Thyroid gland (tissue), 4 donors: ENCODE results near the gene CENPL. TPM values are rescaled to one million over a fixed set of nuclear protein-coding genes. Genes with fewer than 3 reads are reported as not detected.

Source experiments
- DNase-seq, 2 donors: peaks; one replicate each; pipeline ENCODE4 v3.0.0-alpha.2; 2019
- H3K27ac ChIP-seq, 3 donors: fragments of 200-600 bp; sonication (generic); 1 replicate in 2 of 3; 2 replicates in 1 of 3; pipeline ENCODE4 v1.5.1; 2016 to 2019; ENCODE audit warnings: mild to moderate bottlenecking in 1 of 3, moderate library complexity in 1 of 3
- H3K27me3 ChIP-seq: fragments of 200-600 bp; sonication (generic); one replicate; pipeline ENCODE4 v1.5.1; 2019
- H3K36me3 ChIP-seq, 2 donors: fragments of 200-600 bp; sonication (generic); one replicate each; pipeline ENCODE4 v1.5.1; 2016 to 2019
- H3K4me1 ChIP-seq, 2 donors: fragments of 200-600 bp; sonication (generic); one replicate each; pipeline ENCODE4 v1.5.1; 2017 to 2019
- H3K4me3 ChIP-seq, 3 donors: fragments of 200-600 bp; sonication (generic); replicated peaks in 1 of 3; 1 replicate in 2 of 3; 2 replicates in 1 of 3; pipeline ENCODE4 v1.5.1; 2016; ENCODE audit warnings: mild to moderate bottlenecking in 1 of 3
- H3K9me3 ChIP-seq: fragments of 200-600 bp; sonication (generic); one replicate; pipeline ENCODE4 v1.5.1; 2017
- CTCF ChIP-seq, 6 experiments: fragments of 200-600 bp in 3 of 6; fragments of 450-650 bp in 3 of 6; sonication (generic) in 3 of 6; IDR thresholded peaks; one replicate each; pipeline ENCODE4 v1.5.1; 2016 to 2019; ENCODE audit warnings: antibody characterized with exemption in 6 of 6, mild to moderate bottlenecking in 2 of 6, inconsistent platforms in 1 of 6, moderate library complexity in 1 of 6
- POLR2A ChIP-seq, 2 donors: fragments of 450-650 bp; IDR thresholded peaks; one replicate each; pipeline ENCODE4 v1.6.1; 2017; ENCODE audit warnings: antibody characterized with exemption in 2 of 2, mild to moderate bottlenecking in 2 of 2, moderate library complexity in 1 of 2
- WGBS, 2 donors: methylation state at CpG; one replicate each; pipeline ENCODE4 v1.1.5; 2017; 5-methylcytosine and 5-hydroxymethylcytosine counted together
- intact Hi-C: fragments of 100-400 bp; cut with DNase I; formaldehyde crosslinking; loops from one replicate; pipeline ENCODE4 v1.15.1; 2023
- total RNA-seq, 4 donors: library from RNA; depleted of rRNA; stranded (reverse); fragments of >200 nt; gene quantifications; one replicate each; pipeline ENCODE4 v1.2.3, GENCODE V29; 2016

CENPL gene, protein sequence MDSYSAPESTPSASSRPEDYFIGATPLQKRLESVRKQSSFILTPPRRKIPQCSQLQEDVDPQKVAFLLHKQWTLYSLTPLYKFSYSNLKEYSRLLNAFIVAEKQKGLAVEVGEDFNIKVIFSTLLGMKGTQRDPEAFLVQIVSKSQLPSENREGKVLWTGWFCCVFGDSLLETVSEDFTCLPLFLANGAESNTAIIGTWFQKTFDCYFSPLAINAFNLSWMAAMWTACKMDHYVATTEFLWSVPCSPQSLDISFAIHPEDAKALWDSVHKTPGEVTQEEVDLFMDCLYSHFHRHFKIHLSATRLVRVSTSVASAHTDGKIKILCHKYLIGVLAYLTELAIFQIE
- 1 to 10 TPM; 4.4 to 8.1 (median 5.3) TPM for total RNA-seq

DNA sequence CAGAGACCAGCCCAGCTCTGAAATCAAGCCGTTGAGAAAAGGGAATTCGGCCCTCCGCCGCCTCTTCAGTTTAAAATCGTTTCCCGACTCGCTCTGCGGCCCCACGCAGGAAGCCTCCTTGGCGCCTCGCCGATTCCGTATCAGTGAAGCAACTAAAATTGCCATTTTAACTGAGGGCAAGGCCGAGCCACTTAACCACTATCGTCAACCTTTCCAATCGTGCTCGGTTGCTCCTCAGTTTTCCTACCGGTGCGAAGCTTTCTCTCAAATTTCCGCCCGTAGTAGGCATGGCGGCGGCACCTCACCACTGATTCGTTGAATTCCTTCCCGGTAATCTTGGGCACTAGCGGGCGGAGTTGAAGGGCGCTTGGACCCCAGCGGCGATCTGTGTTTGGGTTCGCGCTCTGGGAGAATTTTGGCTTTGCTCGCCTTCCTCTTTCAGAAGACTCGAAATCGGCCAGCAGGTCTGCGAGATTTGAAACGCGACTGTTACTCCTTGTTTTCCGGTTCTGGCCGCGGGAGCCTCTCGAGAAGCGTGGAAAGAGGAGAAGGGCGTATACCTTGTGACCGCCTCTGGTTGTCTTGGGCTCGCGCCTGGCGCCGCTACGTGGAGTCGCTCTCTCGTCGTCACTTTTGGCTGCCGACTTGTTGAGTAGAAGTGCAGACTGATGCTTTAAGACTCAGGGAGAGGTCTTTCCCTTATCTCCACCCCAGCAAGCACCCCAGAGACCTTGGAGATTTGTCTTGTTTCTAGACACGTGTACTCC lies at the start of gene CENPL, which contains the start of gene DARS2:
Gene CENPL, minus strand, starts transcription at position 569 of the 767 bp plus-strand sequence. CDS start 13,584 bp downstream, outside the sequence.
Gene DARS2, plus strand, starts transcription at position 359 of the 767 bp plus-strand sequence. CDS start 557 bp downstream, outside the sequence.
- peak within 1 kb of the TSS; percentile 26 to 84 (median 49) for H3K4me3 ChIP-seq
- TF ChIP-seq POLR2A (IDR thresholded peaks at IDR 0.05) (peak in 1 of 2 donors; percentile 58), CTCF (IDR thresholded peaks at IDR 0.05) (no peak)
- H3K36me3 ChIP-seq = no peaks in the 10 kb centered on the region
- WGBS, 2 donors = 1% methylated on average over 43 to 55 of the region's 55 CpGs
- H3K27me3 ChIP-seq = no peaks in the 10 kb centered on the region
- peak within 1 kb of the TSS; percentile 66 to 95 (median 80) for H3K27ac ChIP-seq
- intact Hi-C loops = loop anchor here (5.0 to 10.0 kb wide), 2 partner anchors 43 to 400 kb away; partner anchors contain the start of genes GAS5 and ZBTB37
- peak; percentile 97 to 99 for DNase-seq
- peaks cover 5 to 10% of the 10 kb centered on the region in 2 donors for H3K4me1 ChIP-seq
- H3K9me3 ChIP-seq = no peaks in the 10 kb centered on the region

DNA sequence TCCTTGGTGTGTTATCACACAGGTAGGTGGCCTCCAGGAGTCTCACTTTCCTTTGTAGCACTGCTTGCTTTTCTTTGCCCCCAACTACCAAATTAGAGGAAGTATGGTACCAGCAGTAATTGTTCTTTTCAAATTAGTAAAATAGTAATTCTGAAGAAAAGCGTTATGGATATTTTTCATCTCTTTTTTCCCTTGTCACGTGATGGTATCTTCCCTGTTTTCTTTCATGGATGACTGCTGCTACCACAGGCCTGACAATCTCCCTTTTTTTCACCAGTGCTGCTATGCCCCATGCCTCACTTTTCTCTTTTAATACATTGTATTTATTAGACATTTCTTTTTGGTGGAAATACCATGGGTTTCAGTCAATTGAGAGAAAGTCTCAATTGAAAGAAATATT lies 46.8 kb upstream of the CENPL start:
- WGBS, 2 donors = 77 to 86% methylated on average over 2 of the region's 2 CpGs
- TF ChIP-seq POLR2A (IDR thresholded peaks at IDR 0.05) (no peak), CTCF (IDR thresholded peaks at IDR 0.05) (no peak)
- H3K4me3 ChIP-seq = no peak overlapping the region
- H3K4me1 ChIP-seq = peaks cover 9 to 14% of the 10 kb centered on the region in 2 donors
- intact Hi-C loops = no loop called here
- peaks cover 2 to 5% of the 10 kb centered on the region in 2 donors for H3K36me3 ChIP-seq
- DNase-seq = no peak
- H3K27me3 ChIP-seq = no peaks in the 10 kb centered on the region
- H3K9me3 ChIP-seq = no peaks in the 10 kb centered on the region
- no peak overlapping the region for H3K27ac ChIP-seq

GRCh38 chr1:173871091-173871490 lies 46.4 kb upstream of the CENPL start:
- H3K4me3 ChIP-seq = no peak overlapping the region
- no peaks in the 10 kb centered on the region for H3K27me3 ChIP-seq
- no peak for DNase-seq
- peaks cover 0 to 5% of the 10 kb centered on the region in 2 donors for H3K36me3 ChIP-seq
- peaks cover 14 to 18% of the 10 kb centered on the region in 2 donors for H3K4me1 ChIP-seq
- 67 to 72% methylated on average over 5 of the region's 5 CpGs for WGBS, 2 donors
- no peaks in the 10 kb centered on the region for H3K9me3 ChIP-seq
- no peak overlapping the region for H3K27ac ChIP-seq
- TF ChIP-seq CTCF (IDR thresholded peaks at IDR 0.05) = no peak
- TF ChIP-seq POLR2A (IDR thresholded peaks at IDR 0.05) = no peak
- intact Hi-C loops = no loop called here

DNA sequence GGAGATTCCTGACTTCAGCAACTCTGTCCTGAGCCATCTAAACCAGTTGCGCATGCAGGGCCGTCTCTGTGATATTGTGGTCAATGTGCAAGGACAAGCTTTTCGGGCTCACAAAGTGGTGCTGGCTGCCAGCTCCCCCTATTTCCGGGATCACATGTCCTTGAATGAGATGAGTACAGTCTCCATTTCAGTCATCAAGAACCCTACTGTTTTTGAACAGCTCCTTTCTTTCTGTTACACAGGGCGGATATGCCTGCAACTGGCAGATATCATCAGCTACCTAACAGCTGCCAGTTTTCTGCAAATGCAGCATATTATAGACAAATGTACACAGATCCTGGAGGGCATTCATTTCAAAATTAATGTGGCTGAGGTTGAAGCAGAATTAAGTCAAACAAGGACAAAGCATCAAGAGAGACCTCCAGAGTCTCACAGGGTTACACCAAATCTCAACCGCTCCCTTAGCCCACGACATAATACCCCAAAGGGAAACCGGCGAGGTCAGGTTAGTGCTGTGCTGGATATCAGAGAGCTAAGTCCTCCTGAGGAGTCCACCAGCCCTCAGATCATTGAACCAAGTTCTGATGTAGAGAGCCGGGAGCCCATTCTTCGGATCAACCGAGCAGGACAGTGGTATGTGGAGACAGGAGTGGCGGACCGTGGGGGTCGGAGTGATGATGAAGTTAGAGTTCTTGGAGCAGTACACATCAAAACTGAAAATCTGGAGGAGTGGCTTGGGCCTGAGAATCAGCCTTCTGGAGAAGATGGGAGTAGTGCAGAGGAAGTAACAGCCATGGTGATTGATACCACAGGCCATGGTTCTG lies 45.8 kb upstream of the CENPL start:
- DNase-seq = peak; percentile 9 to 15
- Histone ChIP-seq H3K9me3 (no peaks in the 10 kb centered on the region), H3K36me3 (peaks cover 0 to 5% of the 10 kb centered on the region in 2 donors), H3K4me3 (no peak overlapping the region), H3K27me3 (no peaks in the 10 kb centered on the region), H3K4me1 (peaks cover 18 to 20% of the 10 kb centered on the region in 2 donors), H3K27ac (no peak overlapping the region)
- intact Hi-C loops = no loop called here
- TF ChIP-seq CTCF (IDR thresholded peaks at IDR 0.05) = no peak
- TF ChIP-seq POLR2A (IDR thresholded peaks at IDR 0.05) = no peak
- WGBS, 2 donors = 82 to 85% methylated on average over 15 of the region's 15 CpGs
